Measurements from ENCODE around the gene MTCH1. TPM values are rescaled to one million over a fixed set of nuclear protein-coding genes. Genes with fewer than 3 reads are reported as not detected.

The MTCH1 gene
- total RNA-seq, 2 donors from 2014 or later, result 226 to 235 TPM

GRCh38 chr6:37019065-37019450 is 33.1 kb upstream of the MTCH1 start:
- Mint-ChIP-seq H3K9me3 (no peaks in the 10 kb centered on the region), H3K4me1 (peaks cover 16% of the 10 kb centered on the region), H3K27me3 (ENCODE audit: insufficient read depth) (no peaks in the 10 kb centered on the region), H3K27ac (no peak overlapping the region), H3K4me3 (no peak overlapping the region), H3K36me3 (ENCODE audit: low read depth) (no peaks in the 10 kb centered on the region)
- Histone ChIP-seq H3K27me3 (ENCODE audit: control insufficient read depth, insufficient read depth, low read length, poor library complexity, severe bottlenecking) (no peaks in the 10 kb centered on the region), H3K4me3 (ENCODE audit: low read length) (no peak overlapping the region), H3K36me3 (ENCODE audit: control insufficient read depth, insufficient read depth, low read length) (no peaks in the 10 kb centered on the region), H3K9ac (ENCODE audit: extremely low read depth, low read length, poor library complexity, severe bottlenecking) (no peak overlapping the region), H3K4me1 (ENCODE audit: control insufficient read depth, insufficient read depth, low read length) (peaks cover 8% of the 10 kb centered on the region), H3K27ac (ENCODE audit: low read depth, low read length) (no peak overlapping the region), H3K9me3 (ENCODE audit: control insufficient read depth, low read length) (no peaks in the 10 kb centered on the region)
- no peak for TF ChIP-seq CTCF (conservative IDR thresholded peaks at IDR 0.05)
- no peak for DNase-seq
- WGBS, 2 experiments (ENCODE audit: insufficient coverage in 1 of 2, insufficient read length in 1 of 2), result 92% methylated on average over 2 of the region's 2 CpGs; no CpG with 5 or more reads in 1 of the 2 experiments

GRCh38 chr6:37018198-37019064 is 32.4 kb upstream of the MTCH1 start:
- H3K9me3 Mint-ChIP-seq, result no peaks in the 10 kb centered on the region
- Histone ChIP-seq H3K9me3 (ENCODE audit: control insufficient read depth, low read length) (no peaks in the 10 kb centered on the region), H3K9ac (ENCODE audit: extremely low read depth, low read length, poor library complexity, severe bottlenecking) (no peak overlapping the region), H3K4me1 (ENCODE audit: control insufficient read depth, insufficient read depth, low read length) (peaks cover 8% of the 10 kb centered on the region), H3K36me3 (ENCODE audit: control insufficient read depth, insufficient read depth, low read length) (no peaks in the 10 kb centered on the region), H3K27me3 (ENCODE audit: control insufficient read depth, insufficient read depth, low read length, poor library complexity, severe bottlenecking) (no peaks in the 10 kb centered on the region), H3K4me3 (ENCODE audit: low read length) (no peak overlapping the region), H3K27ac (ENCODE audit: low read depth, low read length) (no peak overlapping the region)
- DNase-seq, result peak; percentile 97
- H3K27me3 Mint-ChIP-seq (ENCODE audit: insufficient read depth), result no peaks in the 10 kb centered on the region
- H3K4me3 Mint-ChIP-seq, result no peak overlapping the region
- H3K4me1 Mint-ChIP-seq, result peaks cover 11% of the 10 kb centered on the region
- H3K27ac Mint-ChIP-seq, result no peak overlapping the region
- no peaks in the 10 kb centered on the region for H3K36me3 Mint-ChIP-seq (ENCODE audit: low read depth)
- 16 to 20% methylated on average over 6 to 8 of the region's 8 CpGs for WGBS, 2 experiments (ENCODE audit: insufficient coverage in 1 of 2, insufficient read length in 1 of 2)
- TF ChIP-seq CTCF (conservative IDR thresholded peaks at IDR 0.05), result peak; percentile 96

GRCh38 chr6:37017606-37018197 is 31.7 kb upstream of the MTCH1 start:
- H3K9ac ChIP-seq (ENCODE audit: extremely low read depth, low read length, poor library complexity, severe bottlenecking), result no peak overlapping the region
- no peak overlapping the region for H3K4me3 Mint-ChIP-seq

More at GRCh38 chr6:37017606-37018197, 31.7 kb upstream of the MTCH1 start:
- no peaks in the 10 kb centered on the region for H3K27me3 ChIP-seq (ENCODE audit: control insufficient read depth, insufficient read depth, low read length, poor library complexity, severe bottlenecking)
- no peak overlapping the region for H3K27ac ChIP-seq (ENCODE audit: low read depth, low read length)
- DNase-seq, result no peak
- Mint-ChIP-seq H3K27me3 (ENCODE audit: insufficient read depth) (no peaks in the 10 kb centered on the region), H3K4me1 (peaks cover 5% of the 10 kb centered on the region), H3K36me3 (ENCODE audit: low read depth) (no peaks in the 10 kb centered on the region), H3K27ac (no peak overlapping the region), H3K9me3 (no peaks in the 10 kb centered on the region)
- H3K9me3 ChIP-seq (ENCODE audit: control insufficient read depth, low read length), result no peaks in the 10 kb centered on the region
- no peak overlapping the region for H3K4me3 ChIP-seq (ENCODE audit: low read length)
- peaks cover 4% of the 10 kb centered on the region for H3K4me1 ChIP-seq (ENCODE audit: control insufficient read depth, insufficient read depth, low read length)
- no peaks in the 10 kb centered on the region for H3K36me3 ChIP-seq (ENCODE audit: control insufficient read depth, insufficient read depth, low read length)
- TF ChIP-seq CTCF (conservative IDR thresholded peaks at IDR 0.05), result no peak
- WGBS, 2 experiments (ENCODE audit: insufficient coverage in 1 of 2, insufficient read length in 1 of 2), result 67 to 68% methylated on average over 5 of the region's 5 CpGs
